Progenitor cell of endocrine pancreas (in vitro differentiated cells): ENCODE data around the gene ATP12A. TPM values are rescaled to one million over a fixed set of nuclear protein-coding genes. Genes with fewer than 3 reads are reported as not detected.
A peak's percentile ranks its signal among the peaks of the same experiment; 100 is the strongest.

Source experiments
- DNase-seq: peaks from one replicate; pipeline ENCODE4 v3.0.0; 2021; ENCODE audit warnings: low spot score; ENCODE audit not compliant: unreplicated experiment
- H3K27ac Mint-ChIP-seq: 2 replicates; pipeline ENCODE4 v1.8.0; 2021; ENCODE audit warnings: mild to moderate bottlenecking, moderate library complexity, mixed read lengths
- H3K27me3 Mint-ChIP-seq: 2 replicates; pipeline ENCODE4 v1.8.0; 2021; ENCODE audit warnings: mixed read lengths
- H3K36me3 Mint-ChIP-seq: 2 replicates; pipeline ENCODE4 v1.8.0; 2022; ENCODE audit warnings: mixed read lengths; ENCODE audit not compliant: insufficient read depth
- H3K4me1 Mint-ChIP-seq: 2 replicates; pipeline ENCODE4 v1.8.0; 2021; ENCODE audit warnings: low read depth, mixed read lengths
- H3K4me3 Mint-ChIP-seq: 2 replicates; pipeline ENCODE4 v1.8.0; 2021; ENCODE audit warnings: low read depth, mild to moderate bottlenecking, moderate library complexity, mixed read lengths
- H3K9me3 Mint-ChIP-seq: 2 replicates; pipeline ENCODE4 v1.8.0; 2021; ENCODE audit warnings: low read depth, mixed read lengths
- CTCF ChIP-seq: fragments of 200-600 bp; sonication (generic); IDR thresholded peaks from one replicate; pipeline ENCODE4 v1.5.0; 2021; ENCODE audit warnings: antibody characterized with exemption, mild to moderate bottlenecking; ENCODE audit not compliant: unreplicated experiment
- long read RNA-seq: library from polyadenylated mRNA; unstranded; transcript quantifications from one replicate; pipeline ENCODE4 v2.0.0, GENCODE V29; 2020
- total RNA-seq: library from RNA; stranded (reverse); gene quantifications from 2 replicates; pipeline ENCODE4 v1.2.1, GENCODE V29; 2021

The ATP12A gene
- total RNA-seq = 1.9 TPM in 2 replicates
- long read RNA-seq = 0 reads

GRCh38 chr13:24680258-24680920 is at the start of gene ATP12A:
TSS of gene ATP12A (plus strand) at chr13:24680408. CDS start at chr13:24680744, 336 bp downstream.
- H3K4me3 Mint-ChIP-seq = peak within 1 kb of the TSS; percentile 55
- peak within 1 kb of the TSS; percentile 39 for H3K27ac Mint-ChIP-seq
- H3K9me3 Mint-ChIP-seq = no peaks in the 10 kb centered on the region
- H3K4me1 Mint-ChIP-seq = peaks cover 29% of the 10 kb centered on the region
- TF ChIP-seq CTCF = peak; percentile 36
- H3K27me3 Mint-ChIP-seq = peaks cover 33% of the 10 kb centered on the region
- H3K36me3 Mint-ChIP-seq = no peaks in the 10 kb centered on the region
- peak; percentile 70 for DNase-seq

GRCh38 chr13:24630851-24631620 is 49.2 kb upstream of the ATP12A start:
- TF ChIP-seq CTCF = no peak
- no peak overlapping the region for H3K4me3 Mint-ChIP-seq
- no peaks in the 10 kb centered on the region for H3K27me3 Mint-ChIP-seq
- peak overlapping the region; percentile 88 for H3K27ac Mint-ChIP-seq
- no peak for DNase-seq
- no peaks in the 10 kb centered on the region for H3K36me3 Mint-ChIP-seq
- no peaks in the 10 kb centered on the region for H3K9me3 Mint-ChIP-seq
- H3K4me1 Mint-ChIP-seq = peaks cover 9% of the 10 kb centered on the region

- DNase-seq = no peak
- Mint-ChIP-seq H3K27ac (no peak overlapping the region), H3K4me1 (peaks cover 7% of the 10 kb centered on the region), H3K9me3 (no peaks in the 10 kb centered on the region), H3K27me3 (no peaks in the 10 kb centered on the region), H3K4me3 (no peak overlapping the region), H3K36me3 (no peaks in the 10 kb centered on the region)
- no peak for TF ChIP-seq CTCF
Measured at GRCh38 chr13:24631922-24632321, 48.3 kb upstream of the ATP12A start.

GRCh38 chr13:24632382-24633121 is 47.7 kb upstream of the ATP12A start:
- H3K9me3 Mint-ChIP-seq = no peaks in the 10 kb centered on the region
- peaks cover 6% of the 10 kb centered on the region for H3K4me1 Mint-ChIP-seq
- TF ChIP-seq CTCF = no peak
- no peaks in the 10 kb centered on the region for H3K27me3 Mint-ChIP-seq
- no peak overlapping the region for H3K4me3 Mint-ChIP-seq
- H3K36me3 Mint-ChIP-seq = no peaks in the 10 kb centered on the region
- no peak for DNase-seq
- H3K27ac Mint-ChIP-seq = no peak overlapping the region

GRCh38 chr13:24636776-24637175 is 43.4 kb upstream of the ATP12A start:
- no peaks in the 10 kb centered on the region for H3K36me3 Mint-ChIP-seq
- peak overlapping the region; percentile 80 for H3K27ac Mint-ChIP-seq
- H3K4me1 Mint-ChIP-seq = no peaks in the 10 kb centered on the region
- no peaks in the 10 kb centered on the region for H3K27me3 Mint-ChIP-seq
- no peak for TF ChIP-seq CTCF
- no peak overlapping the region for H3K4me3 Mint-ChIP-seq
- no peak for DNase-seq
- H3K9me3 Mint-ChIP-seq = no peaks in the 10 kb centered on the region
